Measurements from ENCODE around the gene WDR27. TPM values are rescaled to one million over a fixed set of nuclear protein-coding genes. Genes with fewer than 3 reads are reported as not detected.

Gene WDR27
- total and polyA plus RNA-seq, 10 donors, result 17.6 to 69.5 (median 45.7) TPM

- no peak overlapping the region for H3K4me3 ChIP-seq
- H3K4me1 ChIP-seq, result peaks cover 0 to 17% (median 10%) of the 10 kb centered on the region in 6 donors
- TF ChIP-seq CTCF (IDR thresholded peaks at IDR 0.05 in 8 of 11, conservative IDR thresholded peaks at IDR 0.05 in 3 of 11) (no peak), POLR2AphosphoS5 (IDR thresholded peaks at IDR 0.05) (no peak), POLR2A (IDR thresholded peaks at IDR 0.05) (no peak)
- no peaks in the 10 kb centered on the region for H3K27me3 ChIP-seq (replicated peaks in 1 of 7)
- peaks cover 0 to 20% (median 0%) of the 10 kb centered on the region in 6 donors for H3K36me3 ChIP-seq
- intact Hi-C loops (cut with DNase I; ENCODE audit: low total_unique reads), result no loop called here
- no peak for DNase-seq
- H3K9me3 ChIP-seq, result peaks cover 0 to 17% (median 9%) of the 10 kb centered on the region in 8 donors
- no peak overlapping the region for H3K27ac ChIP-seq
- 86 to 96% (median 95%) methylated on average over 10 of the region's 10 CpGs for WGBS, 5 donors
Observed at GRCh38 chr6:169559592-169559991, 142.2 kb downstream of the WDR27 start.

GRCh38 chr6:169558774-169559441 is 142.9 kb downstream of the WDR27 start:
- TF ChIP-seq CTCF (IDR thresholded peaks at IDR 0.05 in 8 of 11, conservative IDR thresholded peaks at IDR 0.05 in 3 of 11) (no peak), POLR2AphosphoS5 (IDR thresholded peaks at IDR 0.05) (no peak), POLR2A (IDR thresholded peaks at IDR 0.05) (no peak)
- Histone ChIP-seq H3K9me3 (peaks cover 0 to 17% (median 9%) of the 10 kb centered on the region in 8 donors), H3K36me3 (peaks cover 0 to 20% (median 0%) of the 10 kb centered on the region in 6 donors), H3K27ac (no peak overlapping the region), H3K4me1 (peaks cover 0 to 17% (median 10%) of the 10 kb centered on the region in 6 donors), H3K4me3 (no peak overlapping the region), H3K27me3 (replicated peaks in 1 of 7) (no peaks in the 10 kb centered on the region)
- 93 to 99% (median 96%) methylated on average over 9 of the region's 9 CpGs for WGBS, 5 donors
- no peak for DNase-seq
- intact Hi-C loops (cut with DNase I; ENCODE audit: low total_unique reads), result no loop called here

- no peak overlapping the region for H3K27ac ChIP-seq
- intact Hi-C loops (cut with DNase I; ENCODE audit: low total_unique reads), result no loop called here
- DNase-seq, result no peak
- H3K4me3 ChIP-seq, result no peak overlapping the region
- peaks cover 0 to 20% (median 0%) of the 10 kb centered on the region in 6 donors for H3K36me3 ChIP-seq
- TF ChIP-seq POLR2AphosphoS5 (IDR thresholded peaks at IDR 0.05) (no peak), POLR2A (IDR thresholded peaks at IDR 0.05) (no peak), CTCF (IDR thresholded peaks at IDR 0.05 in 8 of 11, conservative IDR thresholded peaks at IDR 0.05 in 3 of 11) (no peak)
- no peaks in the 10 kb centered on the region for H3K27me3 ChIP-seq (replicated peaks in 1 of 7)
- H3K4me1 ChIP-seq, result peaks cover 0 to 17% (median 10%) of the 10 kb centered on the region in 6 donors
- 93 to 97% (median 96%) methylated on average over 8 of the region's 8 CpGs for WGBS, 5 donors
- peaks cover 0 to 17% (median 9%) of the 10 kb centered on the region in 8 donors for H3K9me3 ChIP-seq
Observed at GRCh38 chr6:169558378-169558773, 143.5 kb downstream of the WDR27 start.

GRCh38 chr6:169557887-169558286 is 143.9 kb downstream of the WDR27 start:
- TF ChIP-seq POLR2AphosphoS5 (IDR thresholded peaks at IDR 0.05), result no peak
- no peak for TF ChIP-seq CTCF (IDR thresholded peaks at IDR 0.05 in 8 of 11, conservative IDR thresholded peaks at IDR 0.05 in 3 of 11)
- TF ChIP-seq POLR2A (IDR thresholded peaks at IDR 0.05), result no peak
- intact Hi-C loops (cut with DNase I; ENCODE audit: low total_unique reads), result no loop called here
- 87 to 94% (median 92%) methylated on average over 1 of the region's 1 CpG for WGBS, 5 donors
- DNase-seq, result no peak
- H3K36me3 ChIP-seq, result peaks cover 0 to 20% (median 0%) of the 10 kb centered on the region in 6 donors
- H3K4me1 ChIP-seq, result peaks cover 0 to 17% (median 10%) of the 10 kb centered on the region in 6 donors
- H3K9me3 ChIP-seq, result peaks cover 0 to 17% (median 9%) of the 10 kb centered on the region in 8 donors
- no peak overlapping the region for H3K4me3 ChIP-seq
- H3K27me3 ChIP-seq (replicated peaks in 1 of 7), result no peaks in the 10 kb centered on the region
- H3K27ac ChIP-seq, result no peak overlapping the region

Measured in spleen (tissue), 11 donors.